ENCODE results near the gene BCOR. TPM values are rescaled to one million over a fixed set of nuclear protein-coding genes. Genes with fewer than 3 reads are reported as not detected.

BCOR gene
- total and polyA plus RNA-seq, 2 donors: 24.4 to 28.9 TPM

- Histone ChIP-seq H3K4me1 (ENCODE audit: control insufficient read depth in 2 of 2, insufficient read depth in 2 of 2, low read length in 2 of 2) (peaks cover 5 to 44% of the 10 kb centered on the region in 2 donors), H3K27ac (ENCODE audit: low read depth in 1 of 2, low read length in 1 of 2) (no peak overlapping the region), H3K9me3 (ENCODE audit: control insufficient read depth in 2 of 2, insufficient read depth in 1 of 2, low read length in 1 of 2) (peaks cover 0 to 7% of the 10 kb centered on the region in 2 donors), H3K27me3 (ENCODE audit: control insufficient read depth in 2 of 2, insufficient read depth in 1 of 2, low read length in 1 of 2) (peaks cover 18 to 52% of the 10 kb centered on the region in 2 donors), H3K4me3 (ENCODE audit: low read length in 2 of 2) (no peak overlapping the region), H3K36me3 (ENCODE audit: control insufficient read depth in 2 of 2, insufficient read depth in 2 of 2, low read length in 1 of 2) (no peaks in the 10 kb centered on the region)
- WGBS: 70% methylated on average over 8 of the region's 8 CpGs
- DNase-seq (ENCODE audit: low read depth in 6 of 9, low spot score in 9 of 9): no peak
Measured at GRCh38 chrX:40003428-40004245, 94.1 kb downstream of the BCOR start.

- Histone ChIP-seq H3K27me3 (ENCODE audit: control insufficient read depth in 2 of 2, insufficient read depth in 1 of 2, low read length in 1 of 2) (peaks cover 16 to 46% of the 10 kb centered on the region in 2 donors), H3K4me1 (ENCODE audit: control insufficient read depth in 2 of 2, insufficient read depth in 2 of 2, low read length in 2 of 2) (peaks cover 5 to 40% of the 10 kb centered on the region in 2 donors), H3K9me3 (ENCODE audit: control insufficient read depth in 2 of 2, insufficient read depth in 1 of 2, low read length in 1 of 2) (peaks cover 0 to 7% of the 10 kb centered on the region in 2 donors), H3K36me3 (ENCODE audit: control insufficient read depth in 2 of 2, insufficient read depth in 2 of 2, low read length in 1 of 2) (no peaks in the 10 kb centered on the region), H3K27ac (ENCODE audit: low read depth in 1 of 2, low read length in 1 of 2) (no peak overlapping the region), H3K4me3 (ENCODE audit: low read length in 2 of 2) (no peak overlapping the region)
- WGBS: 96% methylated on average over 4 of the region's 4 CpGs
- DNase-seq (ENCODE audit: low read depth in 6 of 9, low spot score in 9 of 9): no peak
Measured at GRCh38 chrX:40003071-40003427, 94.7 kb downstream of the BCOR start.

Data from thymus (tissue), 11 donors.